ENCODE data around the gene FAM240B.

Gene FAM240B

DNA sequence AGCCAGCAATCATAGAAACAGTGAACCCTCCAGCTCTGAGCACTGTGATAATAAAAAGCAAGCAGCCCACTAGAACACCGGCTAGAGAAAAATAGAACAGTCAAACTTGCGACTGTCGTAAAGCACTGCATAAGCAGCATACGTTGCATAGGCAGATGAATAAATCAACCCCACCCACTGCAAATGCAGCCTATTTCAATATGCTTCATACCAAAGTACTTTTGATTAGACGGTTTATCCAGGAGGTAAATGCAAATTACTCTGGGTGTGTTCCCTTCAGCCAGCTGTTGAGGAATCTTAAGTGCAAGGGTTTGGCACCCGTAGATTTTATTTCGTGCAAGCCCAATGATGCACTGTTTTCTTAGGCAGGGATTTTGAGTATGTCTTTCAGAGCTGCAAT lies 67.4 kb downstream of the FAM240B start:
- TF ChIP-seq CREB1 (IDR thresholded peaks at IDR 0.05; ENCODE audit: low read depth): no peak
- TF ChIP-seq, protein P1, sequence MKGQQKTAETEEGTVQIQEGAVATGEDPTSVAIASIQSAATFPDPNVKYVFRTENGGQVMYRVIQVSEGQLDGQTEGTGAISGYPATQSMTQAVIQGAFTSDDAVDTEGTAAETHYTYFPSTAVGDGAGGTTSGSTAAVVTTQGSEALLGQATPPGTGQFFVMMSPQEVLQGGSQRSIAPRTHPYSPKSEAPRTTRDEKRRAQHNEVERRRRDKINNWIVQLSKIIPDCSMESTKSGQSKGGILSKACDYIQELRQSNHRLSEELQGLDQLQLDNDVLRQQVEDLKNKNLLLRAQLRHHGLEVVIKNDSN (IDR thresholded peaks at IDR 0.05): no peak
- TF ChIP-seq TEAD4 (IDR thresholded peaks at IDR 0.05): no peak
- TF ChIP-seq NFIC (IDR thresholded peaks at IDR 0.05): no peak
- TF ChIP-seq FOXM1 (IDR thresholded peaks at IDR 0.05; ENCODE audit: borderline replicate concordance, low read depth): no peak
- TF ChIP-seq, protein P2, sequence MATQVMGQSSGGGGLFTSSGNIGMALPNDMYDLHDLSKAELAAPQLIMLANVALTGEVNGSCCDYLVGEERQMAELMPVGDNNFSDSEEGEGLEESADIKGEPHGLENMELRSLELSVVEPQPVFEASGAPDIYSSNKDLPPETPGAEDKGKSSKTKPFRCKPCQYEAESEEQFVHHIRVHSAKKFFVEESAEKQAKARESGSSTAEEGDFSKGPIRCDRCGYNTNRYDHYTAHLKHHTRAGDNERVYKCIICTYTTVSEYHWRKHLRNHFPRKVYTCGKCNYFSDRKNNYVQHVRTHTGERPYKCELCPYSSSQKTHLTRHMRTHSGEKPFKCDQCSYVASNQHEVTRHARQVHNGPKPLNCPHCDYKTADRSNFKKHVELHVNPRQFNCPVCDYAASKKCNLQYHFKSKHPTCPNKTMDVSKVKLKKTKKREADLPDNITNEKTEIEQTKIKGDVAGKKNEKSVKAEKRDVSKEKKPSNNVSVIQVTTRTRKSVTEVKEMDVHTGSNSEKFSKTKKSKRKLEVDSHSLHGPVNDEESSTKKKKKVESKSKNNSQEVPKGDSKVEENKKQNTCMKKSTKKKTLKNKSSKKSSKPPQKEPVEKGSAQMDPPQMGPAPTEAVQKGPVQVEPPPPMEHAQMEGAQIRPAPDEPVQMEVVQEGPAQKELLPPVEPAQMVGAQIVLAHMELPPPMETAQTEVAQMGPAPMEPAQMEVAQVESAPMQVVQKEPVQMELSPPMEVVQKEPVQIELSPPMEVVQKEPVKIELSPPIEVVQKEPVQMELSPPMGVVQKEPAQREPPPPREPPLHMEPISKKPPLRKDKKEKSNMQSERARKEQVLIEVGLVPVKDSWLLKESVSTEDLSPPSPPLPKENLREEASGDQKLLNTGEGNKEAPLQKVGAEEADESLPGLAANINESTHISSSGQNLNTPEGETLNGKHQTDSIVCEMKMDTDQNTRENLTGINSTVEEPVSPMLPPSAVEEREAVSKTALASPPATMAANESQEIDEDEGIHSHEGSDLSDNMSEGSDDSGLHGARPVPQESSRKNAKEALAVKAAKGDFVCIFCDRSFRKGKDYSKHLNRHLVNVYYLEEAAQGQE (IDR thresholded peaks at IDR 0.05; ENCODE audit: low read depth): no peak
- TF ChIP-seq CEBPB (IDR thresholded peaks at IDR 0.05): no peak
- TF ChIP-seq EGR1 (IDR thresholded peaks at IDR 0.05): no peak
- no peak for TF ChIP-seq TAF1 (IDR thresholded peaks at IDR 0.05; ENCODE audit: low read depth)
- TF ChIP-seq, protein P3, sequence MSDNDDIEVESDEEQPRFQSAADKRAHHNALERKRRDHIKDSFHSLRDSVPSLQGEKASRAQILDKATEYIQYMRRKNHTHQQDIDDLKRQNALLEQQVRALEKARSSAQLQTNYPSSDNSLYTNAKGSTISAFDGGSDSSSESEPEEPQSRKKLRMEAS (IDR thresholded peaks at IDR 0.05): no peak
- TF ChIP-seq EP300 (IDR thresholded peaks at IDR 0.05; ENCODE audit: borderline replicate concordance): no peak
- no peak for TF ChIP-seq TCF12 (IDR thresholded peaks at IDR 0.05; ENCODE audit: low read depth)
- no peak for TF ChIP-seq RAD21 (IDR thresholded peaks at IDR 0.05; ENCODE audit: low read depth)
- no peak for TF ChIP-seq YY1 (IDR thresholded peaks at IDR 0.05; ENCODE audit: low read depth)
- TF ChIP-seq ZBTB7A (IDR thresholded peaks at IDR 0.05; ENCODE audit: low read depth): no peak

DNA sequence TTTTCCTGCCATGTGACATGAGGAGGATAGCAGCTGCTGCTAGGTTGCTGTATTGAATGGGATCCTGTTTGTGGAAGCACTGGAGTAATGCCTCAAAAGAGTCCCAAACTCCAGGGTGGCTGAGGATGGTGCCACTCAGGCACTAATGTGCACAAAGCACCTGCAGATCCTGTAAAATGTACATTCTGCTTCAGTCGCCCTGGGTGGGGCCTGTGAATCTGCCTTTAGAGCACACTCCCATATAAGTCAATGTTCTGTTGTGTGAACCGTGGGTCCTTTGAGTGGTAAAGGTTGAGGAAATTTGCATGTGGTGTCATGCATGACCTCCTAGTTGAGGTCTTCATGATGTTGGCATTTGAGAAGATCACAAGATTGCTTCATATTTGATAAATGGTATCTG lies 67.9 kb downstream of the FAM240B start:
- TF ChIP-seq TCF12 (IDR thresholded peaks at IDR 0.05; ENCODE audit: low read depth) (no peak), EP300 (IDR thresholded peaks at IDR 0.05; ENCODE audit: borderline replicate concordance) (no peak), ZBTB7A (IDR thresholded peaks at IDR 0.05; ENCODE audit: low read depth) (no peak), RAD21 (IDR thresholded peaks at IDR 0.05; ENCODE audit: low read depth) (no peak), CREB1 (IDR thresholded peaks at IDR 0.05; ENCODE audit: low read depth) (no peak), NFIC (IDR thresholded peaks at IDR 0.05) (no peak), EGR1 (IDR thresholded peaks at IDR 0.05) (no peak), YY1 (IDR thresholded peaks at IDR 0.05; ENCODE audit: low read depth) (no peak), TEAD4 (IDR thresholded peaks at IDR 0.05) (no peak), CEBPB (IDR thresholded peaks at IDR 0.05) (no peak), TAF1 (IDR thresholded peaks at IDR 0.05; ENCODE audit: low read depth) (no peak), FOXM1 (IDR thresholded peaks at IDR 0.05; ENCODE audit: borderline replicate concordance, low read depth) (no peak)
- TF ChIP-seq, protein P1 (IDR thresholded peaks at IDR 0.05): no peak
- TF ChIP-seq, protein P3 (IDR thresholded peaks at IDR 0.05): no peak
- TF ChIP-seq, protein P2 (IDR thresholded peaks at IDR 0.05; ENCODE audit: low read depth): no peak

DNA sequence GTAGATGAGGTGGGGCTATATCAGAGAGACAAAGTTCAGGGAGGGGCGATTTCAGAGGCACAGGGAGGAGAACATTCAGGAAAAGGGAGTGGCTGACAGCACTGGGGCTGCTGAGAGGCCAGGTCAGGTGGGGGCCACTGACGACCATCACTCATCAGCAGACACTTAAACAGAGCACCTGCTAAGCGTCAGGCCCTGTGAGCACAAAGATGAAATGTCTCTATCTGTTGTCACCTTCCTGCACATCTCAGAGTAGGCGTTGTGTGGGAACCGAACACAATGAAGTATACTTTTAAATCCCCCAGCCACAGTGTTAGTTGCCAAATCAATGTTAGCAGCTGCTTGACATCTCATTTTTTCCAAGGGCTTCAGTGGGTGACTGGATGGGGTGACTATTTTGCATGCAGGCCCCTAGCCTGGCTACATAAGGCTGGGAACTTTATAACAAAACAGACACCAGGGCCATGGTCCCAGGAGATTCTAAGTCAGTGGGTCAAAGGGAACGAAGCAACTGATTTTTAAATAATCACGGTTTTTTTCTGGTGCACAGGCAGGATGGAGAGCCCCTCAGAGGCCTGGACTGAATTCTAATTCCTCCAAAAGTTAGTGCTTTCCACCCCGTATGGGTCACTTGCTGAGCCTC lies 68.4 kb downstream of the FAM240B start:
- TF ChIP-seq EGR1 (IDR thresholded peaks at IDR 0.05): no peak
- no peak for TF ChIP-seq FOXM1 (IDR thresholded peaks at IDR 0.05; ENCODE audit: borderline replicate concordance, low read depth)
- TF ChIP-seq, protein P2 (IDR thresholded peaks at IDR 0.05; ENCODE audit: low read depth): no peak
- no peak for TF ChIP-seq TAF1 (IDR thresholded peaks at IDR 0.05; ENCODE audit: low read depth)
- TF ChIP-seq TCF12 (IDR thresholded peaks at IDR 0.05; ENCODE audit: low read depth): no peak
- TF ChIP-seq CREB1 (IDR thresholded peaks at IDR 0.05; ENCODE audit: low read depth): no peak
- TF ChIP-seq RAD21 (IDR thresholded peaks at IDR 0.05; ENCODE audit: low read depth): no peak
- TF ChIP-seq YY1 (IDR thresholded peaks at IDR 0.05; ENCODE audit: low read depth): no peak
- TF ChIP-seq EP300 (IDR thresholded peaks at IDR 0.05; ENCODE audit: borderline replicate concordance): no peak
- TF ChIP-seq CEBPB (IDR thresholded peaks at IDR 0.05): no peak
- TF ChIP-seq TEAD4 (IDR thresholded peaks at IDR 0.05): no peak
- TF ChIP-seq, protein P1 (IDR thresholded peaks at IDR 0.05): no peak
- TF ChIP-seq ZBTB7A (IDR thresholded peaks at IDR 0.05; ENCODE audit: low read depth): no peak
- TF ChIP-seq NFIC (IDR thresholded peaks at IDR 0.05): no peak
- TF ChIP-seq, protein P3 (IDR thresholded peaks at IDR 0.05): no peak
